HepG2 (cell line): ENCODE results near the gene SDC1. TPM values are rescaled to one million over a fixed set of nuclear protein-coding genes. Genes with fewer than 3 reads are reported as not detected.

Experiments
- AKAP8 ChIP-seq: sonication (generic); formaldehyde crosslinking; IDR thresholded peaks from 2 replicates; pipeline ENCODE4 v1.5.1; 2020; ENCODE audit warnings: mild to moderate bottlenecking, missing genetic modification reagents
- GPBP1L1 ChIP-seq: sonication (generic); formaldehyde crosslinking; IDR thresholded peaks from 2 replicates; pipeline ENCODE4 v1.5.0; 2020; ENCODE audit warnings: mild to moderate bottlenecking, missing genetic modification reagents
- GZF1 ChIP-seq: sonication (generic); formaldehyde crosslinking; IDR thresholded peaks from 2 replicates; pipeline ENCODE4 v1.5.1; 2020; ENCODE audit warnings: mild to moderate bottlenecking, missing genetic modification reagents
- MYPOP ChIP-seq: sonication (generic); formaldehyde crosslinking; IDR thresholded peaks from 2 replicates; pipeline ENCODE4 v1.8.1; 2023; ENCODE audit warnings: mild to moderate bottlenecking, moderate library complexity, missing genetic modification reagents
- POLR2AphosphoS2 ChIP-seq: IDR thresholded peaks from 2 replicates; pipeline ENCODE4 v1.6.1; 2011; ENCODE audit warnings: low read depth, low read length, improper control_type of control experiment
- THAP8 ChIP-seq: sonication (generic); formaldehyde crosslinking; IDR thresholded peaks from 2 replicates; pipeline ENCODE4 v1.5.1; 2020; ENCODE audit warnings: missing genetic modification reagents, mild to moderate bottlenecking, borderline replicate concordance
- ZFP90 ChIP-seq: sonication (generic); formaldehyde crosslinking; IDR thresholded peaks from 2 replicates; pipeline ENCODE4 v1.8.0; 2022; ENCODE audit warnings: missing genetic modification reagents, mild to moderate bottlenecking, inconsistent platforms, borderline replicate concordance
- ZNF382 ChIP-seq: sonication (generic); formaldehyde crosslinking; IDR thresholded peaks from 2 replicates; pipeline ENCODE4 v1.5.0; 2020; ENCODE audit warnings: missing genetic modification reagents, mild to moderate bottlenecking, borderline replicate concordance
- ZNF484 ChIP-seq: sonication (generic); formaldehyde crosslinking; IDR thresholded peaks from 2 replicates; pipeline ENCODE4 v1.5.1; 2020; ENCODE audit warnings: mild to moderate bottlenecking, low read depth, missing genetic modification reagents, borderline replicate concordance
- ZNF547 ChIP-seq: sonication (generic); formaldehyde crosslinking; IDR thresholded peaks from 2 replicates; pipeline ENCODE4 v1.5.1; 2020; ENCODE audit warnings: mild to moderate bottlenecking, missing genetic modification reagents
- ZNF589 ChIP-seq: sonication (generic); formaldehyde crosslinking; conservative IDR thresholded peaks from 2 replicates; pipeline ENCODE4 v1.8.0; 2022; ENCODE audit warnings: mild to moderate bottlenecking, moderate library complexity, missing genetic modification reagents
- ZNF670 ChIP-seq: sonication (generic); formaldehyde crosslinking; IDR thresholded peaks from 2 replicates; pipeline ENCODE4 v1.8.0; 2022; ENCODE audit warnings: mild to moderate bottlenecking, missing genetic modification reagents, borderline replicate concordance
- ZNF709 ChIP-seq: sonication (generic); formaldehyde crosslinking; IDR thresholded peaks from 2 replicates; pipeline ENCODE4 v1.5.0; 2020; ENCODE audit warnings: mild to moderate bottlenecking, missing genetic modification reagents
- ZNF770 ChIP-seq: sonication (generic); formaldehyde crosslinking; IDR thresholded peaks from 2 replicates; pipeline ENCODE4 v1.5.0; 2020; ENCODE audit warnings: mild to moderate bottlenecking, missing genetic modification reagents
- ZNF841 ChIP-seq: sonication (generic); formaldehyde crosslinking; IDR thresholded peaks from 2 replicates; pipeline ENCODE4 v1.8.1; 2023; ENCODE audit warnings: missing genetic modification reagents, borderline replicate concordance
- polyA plus RNA-seq, 8 experiments: library from polyadenylated mRNA; depleted of rRNA in 3 of 8; stranded (reverse) in 7 of 8; unstranded in 1 of 8; fragments of >200 nt; fragmentation: Illumina TruSeq in 4 of 8; extraction: Trizol in 4 of 8; gene quantifications; 2 replicates each; pipeline versions ENCODE4 v1.2.1 to v1.2.3, GENCODE V29; 2011 to 2016; ENCODE audit warnings: low read depth in 4 of 8, missing spikeins in 1 of 8, mixed read lengths in 1 of 8; ENCODE audit not compliant: insufficient read depth in 1 of 8
- total RNA-seq, 5 experiments: library from RNA; depleted of rRNA; stranded (reverse); fragments of >200 nt; fragmentation: Illumina TruSeq; extraction: Trizol; gene quantifications; 2 replicates each; pipeline ENCODE4 v1.2.3, GENCODE V29; 2016; ENCODE audit warnings: low read depth in 1 of 5

SDC1 gene
- total and polyA plus RNA-seq, 2 of the 13 experiments (the other 11 are each of a cell fraction or from before 2014, with no cell fraction given), result 108 to 119 TPM

- TF ChIP-seq ZNF770 (CRISPR knock-in tag) (no peak; the same call in 1 of the 2 replicates), ZNF382 (no peak), ZFP90 (CRISPR knock-in tag) (no peak), ZNF670 (CRISPR knock-in tag) (0 out of 2 replicates have a peak, but pooled peaks have one; percentile 83), AKAP8 (peak; percentile 90; the same call in 1 of the 2 replicates), ZNF547 (peak; percentile 65; the same call in 1 of the 2 replicates), THAP8 (no peak), GZF1 (CRISPR knock-in tag) (no peak), ZNF709 (CRISPR knock-in tag) (no peak), GPBP1L1 (CRISPR knock-in tag) (no peak), ZNF589 (CRISPR knock-in tag) (no peak), ZNF484 (CRISPR knock-in tag) (no peak), MYPOP (CRISPR knock-in tag) (peak; percentile 93), POLR2AphosphoS2 (no peak), ZNF841 (CRISPR knock-in tag) (no peak)
Measured at GRCh38 chr2:20223407-20224163, 1.3 kb downstream of the SDC1 start (continued).
